ENCODE measurements around the gene BABAM2. TPM values are rescaled to one million over a fixed set of nuclear protein-coding genes. Genes with fewer than 3 reads are reported as not detected.

The BABAM2 gene
- total and polyA plus RNA-seq, 10 of the 15 experiments (the other 5 are each of a cell fraction or from before 2014, with no cell fraction given), result 30.7 to 59.9 (median 44.5) TPM

- Histone ChIP-seq H3K27ac (ENCODE audit: control insufficient read depth, insufficient read depth) (no peak overlapping the region), H4K20me1 (ENCODE audit: control insufficient read depth, insufficient read depth) (no peaks in the 10 kb centered on the region), H3K9me3 (replicated peaks; ENCODE audit: control insufficient read depth, insufficient read depth, low read length) (no peaks in the 10 kb centered on the region), H3K9ac (ENCODE audit: control insufficient read depth, insufficient read depth, low read length) (no peak overlapping the region), H3K27me3 (replicated peaks in 1 of 2; ENCODE audit: control insufficient read depth in 2 of 2, insufficient read depth in 2 of 2, low read length in 1 of 2) (no peaks in the 10 kb centered on the region), H3K4me2 (ENCODE audit: control insufficient read depth, insufficient read depth) (no peak overlapping the region), H3K36me3 (ENCODE audit: control insufficient read depth in 2 of 2, insufficient read depth in 2 of 2, low read length in 1 of 2) (no peaks in the 10 kb centered on the region), H3K4me3 (no peak overlapping the region), H2AFZ (ENCODE audit: control insufficient read depth, low read depth, low read length) (no peak overlapping the region), H3K79me2 (ENCODE audit: control insufficient read depth, insufficient read depth, low read length) (no peaks in the 10 kb centered on the region), H3K4me1 (ENCODE audit: control insufficient read depth, insufficient read depth, low read length) (peaks cover 7% of the 10 kb centered on the region; the same call in 1 of the 2 replicates)
- POLR2A ChIA-PET, result interaction anchor here (0.6 kb wide), 1 partner anchor 24 kb away, joined by 3 read pairs; no protein-coding TSS in a partner anchor
- in situ Hi-C loops (cut with MboI), result no loop called here
- intact Hi-C loops (cut with micrococcal nuclease; ENCODE audit: unreplicated experiment), result no loop called here
- FAIRE-seq, result no peak
- no peak for ATAC-seq
- CTCF ChIA-PET, result interaction anchor here (1.1 kb wide), 1 partner anchor 10 kb away, joined by 4 read pairs; no protein-coding TSS in a partner anchor
- SMC1A ChIA-PET (ENCODE audit: uncharacterized antibody, unreplicated experiment), result interaction anchor here (0.9 to 1.7 kb wide), 2 partner anchors 9 to 15 kb away, joined by 3 to 5 read pairs; no protein-coding TSS in a partner anchor
- DNase-seq (ENCODE audit: low read depth, low spot score), result no peak
- BruUV-seq (replicated peaks), result no TSS peak
- TF ChIP-seq BHLHE40 (IDR thresholded peaks at IDR 0.05; ENCODE audit: borderline replicate concordance in 1 of 2, low read depth in 2 of 2, low read length in 1 of 2) (no peak), NFYB (IDR thresholded peaks at IDR 0.05; ENCODE audit: insufficient read depth, low read depth, low read length) (no peak), SREBF2 (IDR thresholded peaks at IDR 0.05; ENCODE audit: low read length) (no peak), MXI1 (IDR thresholded peaks at IDR 0.05; ENCODE audit: low read depth, low read length) (no peak), ZNF687 (IDR thresholded peaks at IDR 0.05) (no peak), ZNF274 (IDR thresholded peaks at IDR 0.05; ENCODE audit: insufficient read depth, insufficient read length) (no peak), RBBP5 (conservative IDR thresholded peaks at IDR 0.05) (no peak), SRF (IDR thresholded peaks at IDR 0.05; ENCODE audit: low read depth in 2 of 2, low read length in 2 of 2) (no peak), ESRRA (IDR thresholded peaks at IDR 0.05; ENCODE audit: low read length) (no peak), RCOR1 (conservative IDR thresholded peaks at IDR 0.05; ENCODE audit: low read depth, low read length) (no peak)
- RAD21 ChIA-PET (ENCODE audit: unreplicated experiment), result no interaction called here
Measured at GRCh38 chr2:28247734-28248133, 357.2 kb downstream of the BABAM2 start.
